HepG2 (cell line): Measurements from ENCODE around the gene TMEM121. TPM values are rescaled to one million over a fixed set of nuclear protein-coding genes. Genes with fewer than 3 reads are reported as not detected.

Experiments used
- ATAC-seq: fragments of 200-7000 bp; cut with Tn5 transposase; 3 replicates; pipeline ENCODE4 v1.9.1; 2020; ENCODE audit warnings: mild to moderate bottlenecking, moderate library complexity
- BruUV-seq: library from RNA; stranded (reverse); fragments of 400-500 nt; replicated peaks from 2 replicates; lab custom pipeline; 2021; lab: Mats Ljungman, UMichigan
- CTCF ChIA-PET: fragments of 300-600 bp; formaldehyde crosslinking; extraction: SDS; loops from one replicate; lab custom pipeline; 2021; ENCODE audit warnings: low total read pairs, inconsistent platforms, low intra/inter-chr PET ratio; lab: Yijun Ruan, JAX
- POLR2A ChIA-PET: fragments of 350-600 bp; sonication (Branson Sonifier 250); formaldehyde crosslinking; loops from one replicate; lab custom pipeline; 2020; ENCODE audit warnings: antibody characterized with exemption, inconsistent platforms; lab: Yijun Ruan, JAX
- DNase-seq: peaks from one replicate; pipeline ENCODE4 v3.0.0-alpha.2; 2015; ENCODE audit warnings: low spot score
- FAIRE-seq: peaks from 3 replicates; lab custom pipeline; 2011; peaks lifted over from hg19 to GRCh38; lab: Jason Lieb, UNC
- H2AFZ ChIP-seq: one replicate; pipeline ENCODE4 v1.6.1; 2011; ENCODE audit warnings: low read length, inconsistent platforms
- H3K27ac ChIP-seq: fragments of 300-600 bp; 3 replicates; pipeline ENCODE4 v1.8.0; 2011; ENCODE audit warnings: mixed run types, mild to moderate bottlenecking, mixed read lengths, low read length, inconsistent platforms; ENCODE audit not compliant: insufficient read depth; ENCODE audit errors: extremely low read length
- H3K27me3 ChIP-seq, 2 experiments: fragments of 200-600 bp in 1 of 2; 2 replicates in 1 of 2; 3 replicates in 1 of 2; pipeline versions ENCODE4 v1.6.0 to v1.8.0; 2011; ENCODE audit warnings: low read length in 2 of 2, mild to moderate bottlenecking in 2 of 2, moderate library complexity in 2 of 2, inconsistent platforms in 1 of 2; ENCODE audit not compliant: insufficient read depth in 2 of 2, control insufficient read depth in 1 of 2
- H3K36me3 ChIP-seq, 2 experiments: fragments of 200-600 bp in 1 of 2; replicated peaks in 1 of 2; 2 replicates in 1 of 2; 3 replicates in 1 of 2; pipeline versions ENCODE4 v1.5.1 to v1.8.0; 2011; ENCODE audit warnings: low read length in 2 of 2, inconsistent platforms in 1 of 2; ENCODE audit not compliant: insufficient read depth in 2 of 2, control insufficient read depth in 1 of 2
- H3K4me1 ChIP-seq: 2 replicates; pipeline ENCODE4 v1.5.1; 2012; ENCODE audit warnings: low read length, inconsistent platforms; ENCODE audit not compliant: insufficient read depth
- H3K4me2 ChIP-seq: 2 replicates; pipeline ENCODE4 v1.6.0; 2011; ENCODE audit warnings: low read depth, low read length, inconsistent platforms
- H3K4me3 ChIP-seq, 3 experiments: fragments of 200-600 bp in 1 of 3; sonication (generic), shearing (Covaris generic) in 1 of 3; replicated peaks in 1 of 3; 2 replicates each; pipeline ENCODE4 v1.5.1; 2011 to 2016; ENCODE audit warnings: low read length in 3 of 3, inconsistent platforms in 2 of 3, low read depth in 2 of 3, mild to moderate bottlenecking in 2 of 3, control low read depth in 1 of 3, mixed read lengths in 1 of 3; ENCODE audit not compliant: insufficient read depth in 1 of 3
- H3K79me2 ChIP-seq: one replicate; pipeline ENCODE4 v1.6.1; 2011; ENCODE audit warnings: low read length, inconsistent platforms; ENCODE audit not compliant: insufficient read depth
- H3K9ac ChIP-seq: 2 replicates; pipeline ENCODE4 v1.6.0; 2011; ENCODE audit warnings: mild to moderate bottlenecking, low read depth, low read length, inconsistent platforms; ENCODE audit not compliant: insufficient read depth
- H3K9me3 ChIP-seq: 2 replicates; pipeline ENCODE4 v1.5.1; 2012; ENCODE audit warnings: mild to moderate bottlenecking, low read length
- H4K20me1 ChIP-seq: 2 replicates; pipeline ENCODE4 v1.6.0; 2011; ENCODE audit warnings: inconsistent platforms, mild to moderate bottlenecking, low read length, moderate library complexity; ENCODE audit not compliant: insufficient read depth
- ARID3A ChIP-seq: IDR thresholded peaks from 2 replicates; pipeline ENCODE4 v1.6.1; 2012; ENCODE audit warnings: low read depth, low read length, improper control_type of control experiment
- HMGA1 ChIP-seq: sonication (generic); formaldehyde crosslinking; conservative IDR thresholded peaks from 2 replicates; pipeline ENCODE4 v1.4.0; 2020; ENCODE audit warnings: missing genetic modification reagents
- KDM1A ChIP-seq: IDR thresholded peaks from 2 replicates; pipeline ENCODE4 v1.6.1; 2016; ENCODE audit warnings: missing compliant biosample characterization
- NFIB ChIP-seq: sonication (generic); formaldehyde crosslinking; IDR thresholded peaks from 2 replicates; pipeline ENCODE4 v1.9.0; 2021; ENCODE audit warnings: missing genetic modification reagents, mild to moderate bottlenecking, borderline replicate concordance
- ZNF18 ChIP-seq: sonication (generic); formaldehyde crosslinking; IDR thresholded peaks from 2 replicates; pipeline ENCODE4 v1.8.0; 2022; ENCODE audit warnings: mild to moderate bottlenecking, missing genetic modification reagents; ENCODE audit not compliant: insufficient replicate concordance
- ZNF432 ChIP-seq: sonication (generic); formaldehyde crosslinking; IDR thresholded peaks from 2 replicates; pipeline ENCODE4 v1.5.0; 2020; ENCODE audit warnings: missing genetic modification reagents, mild to moderate bottlenecking, borderline replicate concordance
- ZNF564 ChIP-seq: sonication (generic); formaldehyde crosslinking; IDR thresholded peaks from 2 replicates; pipeline ENCODE4 v1.8.1; 2023; ENCODE audit warnings: mild to moderate bottlenecking, missing genetic modification reagents
- ZNF576 ChIP-seq: sonication (generic); formaldehyde crosslinking; IDR thresholded peaks from 2 replicates; pipeline ENCODE4 v1.4.0; 2020; ENCODE audit warnings: mild to moderate bottlenecking, missing genetic modification reagents
- ZNF646 ChIP-seq: sonication (generic); formaldehyde crosslinking; IDR thresholded peaks from 2 replicates; pipeline ENCODE4 v1.9.0; 2021; ENCODE audit warnings: mild to moderate bottlenecking, missing genetic modification reagents
- WGBS: methylation state at CpG from one replicate; pipeline ENCODE4 v1.1.6; 2017; ENCODE audit warnings: low lambda C conversion rate; 5-methylcytosine and 5-hydroxymethylcytosine counted together
- in situ Hi-C: cut with HindIII; loops from 2 replicates; pipeline ENCODE4 v1.10.0; 2017; ENCODE audit warnings: low pct_unique_long_range_greater_than_20kb; ENCODE audit not compliant: extremely low pct_ligation_motif_present
- intact Hi-C: fragments of 100-400 bp; cut with micrococcal nuclease; formaldehyde crosslinking; loops from one replicate; pipeline ENCODE4 v1.10.0; 2022; ENCODE audit not compliant: unreplicated experiment
- polyA plus RNA-seq, 8 experiments: library from polyadenylated mRNA; depleted of rRNA in 3 of 8; stranded (reverse) in 7 of 8; unstranded in 1 of 8; fragments of >200 nt; fragmentation: Illumina TruSeq in 4 of 8; extraction: Trizol in 4 of 8; gene quantifications; 2 replicates each; pipeline versions ENCODE4 v1.2.1 to v1.2.3, GENCODE V29; 2011 to 2016; ENCODE audit warnings: low read depth in 4 of 8, missing spikeins in 1 of 8, mixed read lengths in 1 of 8; ENCODE audit not compliant: insufficient read depth in 1 of 8
- total RNA-seq, 5 experiments: library from RNA; depleted of rRNA; stranded (reverse); fragments of >200 nt; fragmentation: Illumina TruSeq; extraction: Trizol; gene quantifications; 2 replicates each; pipeline ENCODE4 v1.2.3, GENCODE V29; 2016; ENCODE audit warnings: low read depth in 1 of 5

TMEM121 gene
- total and polyA plus RNA-seq, 2 of the 13 experiments (the other 11 are each of a cell fraction or from before 2014, with no cell fraction given), result 6.6 to 19.0 TPM

GRCh38 chr14:105576525-105577088, 50.2 kb downstream of the TMEM121 start:
- H3K9me3 ChIP-seq, result no peaks in the 10 kb centered on the region

More at GRCh38 chr14:105576525-105577088, 50.2 kb downstream of the TMEM121 start:
- ChIA-PET POLR2A (no interaction called here), CTCF (no interaction called here)
- TF ChIP-seq ZNF576 (CRISPR knock-in tag) (no peak), HMGA1 (CRISPR knock-in tag) (no peak), ZNF646 (CRISPR knock-in tag) (no peak), ZNF564 (no peak), ARID3A (no peak), ZNF432 (CRISPR knock-in tag) (no peak), NFIB (CRISPR knock-in tag) (no peak), KDM1A (no peak), ZNF18 (CRISPR knock-in tag) (no peak)
- 0% methylated on average over 2 of the region's 2 CpGs for WGBS
- Histone ChIP-seq H3K9ac (no peak overlapping the region), H4K20me1 (no peaks in the 10 kb centered on the region), H3K27me3 (no peaks in the 10 kb centered on the region; a peak in 1 of 5 replicates), H3K79me2 (no peaks in the 10 kb centered on the region), H3K36me3 (no peaks in the 10 kb centered on the region), H2AFZ (no peak overlapping the region), H3K27ac (no peak overlapping the region), H3K4me3 (no peak overlapping the region), H3K4me1 (no peaks in the 10 kb centered on the region), H3K4me2 (no peak overlapping the region)
- in situ Hi-C loops (no loop called here), intact Hi-C loops (no loop called here)
- ATAC-seq (no peak), DNase-seq (no peak), FAIRE-seq (no peak)
- BruUV-seq, result no TSS peak
